MM.1S (cell line): ENCODE measurements around the gene FYN.

Experiments
- DNase-seq: peaks from one replicate; pipeline ENCODE4 v3.0.0-alpha.2; 2015
- H2AFZ ChIP-seq: fragments of 300-600 bp; sonication (generic); 2 replicates; pipeline ENCODE4 v1.6.0; 2016; ENCODE audit warnings: antibody characterized with exemption, low read length
- H3F3A ChIP-seq: fragments of 300-600 bp; sonication (generic); 2 replicates; pipeline ENCODE4 v1.6.1; 2016; ENCODE audit warnings: mild to moderate bottlenecking, antibody characterized with exemption, low read length, moderate library complexity, mixed read lengths; ENCODE audit not compliant: insufficient read depth
- H3K27ac ChIP-seq: fragments of 300-600 bp; sonication (generic); 2 replicates; pipeline ENCODE4 v1.5.1; 2016; ENCODE audit warnings: mild to moderate bottlenecking, low read length
- H3K27me3 ChIP-seq: fragments of 300-600 bp; sonication (generic); replicated peaks from 2 replicates; pipeline ENCODE4 v1.6.0; 2016; ENCODE audit warnings: low read length; ENCODE audit not compliant: insufficient read depth
- H3K36me3 ChIP-seq: fragments of 300-600 bp; sonication (generic); replicated peaks from 2 replicates; pipeline ENCODE4 v1.6.1; 2016; ENCODE audit warnings: mild to moderate bottlenecking, low read length, mixed read lengths; ENCODE audit not compliant: insufficient read depth
- H3K4me1 ChIP-seq: fragments of 300-600 bp; sonication (generic); 2 replicates; pipeline ENCODE4 v1.6.1; 2016; ENCODE audit warnings: low read length, mixed read lengths
- H3K4me2 ChIP-seq: fragments of 300-600 bp; sonication (generic); 2 replicates; pipeline ENCODE4 v1.6.0; 2016; ENCODE audit warnings: low read depth, low read length
- H3K4me3 ChIP-seq: fragments of 300-600 bp; sonication (generic); 2 replicates; pipeline ENCODE4 v1.5.1; 2016; ENCODE audit warnings: low read length, mixed read lengths
- H3K79me2 ChIP-seq: fragments of 300-600 bp; sonication (generic); 2 replicates; pipeline ENCODE4 v1.6.1; 2016; ENCODE audit warnings: mixed run types, low read length, mixed read lengths
- H3K9ac ChIP-seq: fragments of 300-600 bp; sonication (generic); 2 replicates; pipeline ENCODE4 v1.6.1; 2016; ENCODE audit warnings: low read length, mixed read lengths
- H3K9me2 ChIP-seq: fragments of 300-600 bp; sonication (generic); replicated peaks from 2 replicates; pipeline ENCODE4 v1.6.1; 2016; ENCODE audit warnings: mild to moderate bottlenecking, low read length, mixed read lengths; ENCODE audit not compliant: insufficient read depth
- H3K9me3 ChIP-seq: fragments of 300-600 bp; sonication (generic); replicated peaks from 2 replicates; pipeline ENCODE4 v1.6.1; 2016; ENCODE audit warnings: mild to moderate bottlenecking, low read length, mixed read lengths; ENCODE audit not compliant: insufficient read depth
- H4K20me1 ChIP-seq: fragments of 300-600 bp; sonication (generic); 2 replicates; pipeline ENCODE4 v1.6.1; 2016; ENCODE audit warnings: mild to moderate bottlenecking, low read length, moderate library complexity, mixed read lengths; ENCODE audit not compliant: insufficient read depth
- CTCF ChIP-seq: fragments of 300-600 bp; sonication (generic); IDR thresholded peaks from 2 replicates; pipeline ENCODE4 v1.5.1; 2016; ENCODE audit warnings: antibody characterized with exemption, low read length, mixed read lengths
- EZH2 ChIP-seq: fragments of 300-600 bp; sonication (generic); optimal IDR thresholded peaks from 2 replicates; pipeline ENCODE3; 2017; ENCODE audit warnings: low read depth, mild to moderate bottlenecking, antibody characterized with exemption, low read length, mixed read lengths
- EZH2phosphoT487 ChIP-seq: fragments of 300-600 bp; sonication (generic); IDR thresholded peaks from 2 replicates; pipeline ENCODE4 v1.6.1; 2018; ENCODE audit warnings: antibody characterized with exemption, low read length

The FYN gene

GRCh38 chr6:111734068-111735061 lies 138.9 kb downstream of the FYN start:
- Histone ChIP-seq H3K9me2 (no peaks in the 10 kb centered on the region), H3K79me2 (no peaks in the 10 kb centered on the region), H2AFZ (no peak overlapping the region), H3K4me3 (no peak overlapping the region), H3K36me3 (no peaks in the 10 kb centered on the region), H4K20me1 (no peaks in the 10 kb centered on the region), H3K9me3 (no peaks in the 10 kb centered on the region), H3F3A (no peaks in the 10 kb centered on the region), H3K27me3 (no peaks in the 10 kb centered on the region), H3K4me2 (no peak overlapping the region), H3K27ac (no peak overlapping the region), H3K4me1 (0 out of 2 replicates have a peak, but pooled peaks cover 6% of the 10 kb centered on the region), H3K9ac (no peak overlapping the region)
- TF ChIP-seq EZH2phosphoT487: no peak
- no peak for TF ChIP-seq EZH2
- no peak for TF ChIP-seq CTCF
- DNase-seq: no peak

- H3K9me2 ChIP-seq: no peaks in the 10 kb centered on the region
- no peaks in the 10 kb centered on the region for H3K9me3 ChIP-seq
- no peaks in the 10 kb centered on the region for H3K79me2 ChIP-seq
- no peaks in the 10 kb centered on the region for H4K20me1 ChIP-seq
- H3K4me3 ChIP-seq: no peak overlapping the region
- H2AFZ ChIP-seq: no peak overlapping the region
- TF ChIP-seq CTCF (no peak), EZH2phosphoT487 (no peak), EZH2 (no peak)
- no peak overlapping the region for H3K27ac ChIP-seq
- H3K4me1 ChIP-seq: no peaks in the 10 kb centered on the region
- no peak for DNase-seq
- no peaks in the 10 kb centered on the region for H3K27me3 ChIP-seq
- H3K4me2 ChIP-seq: no peak overlapping the region
- H3K9ac ChIP-seq: no peak overlapping the region
- no peaks in the 10 kb centered on the region for H3K36me3 ChIP-seq
- H3F3A ChIP-seq: no peaks in the 10 kb centered on the region
These were observed 140.9 kb downstream of the FYN start for GRCh38 chr6:111732390-111732789.

- H3K4me1 ChIP-seq: no peaks in the 10 kb centered on the region
- H3K27me3 ChIP-seq: no peaks in the 10 kb centered on the region
- H3K27ac ChIP-seq: no peak overlapping the region
- no peak overlapping the region for H3K9ac ChIP-seq
- H3F3A ChIP-seq: no peaks in the 10 kb centered on the region
- H3K9me3 ChIP-seq: no peaks in the 10 kb centered on the region
- no peak overlapping the region for H2AFZ ChIP-seq
- H3K4me2 ChIP-seq: no peak overlapping the region
- H3K36me3 ChIP-seq: no peaks in the 10 kb centered on the region
- H3K9me2 ChIP-seq: no peaks in the 10 kb centered on the region
- H3K79me2 ChIP-seq: no peaks in the 10 kb centered on the region
- no peaks in the 10 kb centered on the region for H4K20me1 ChIP-seq
- TF ChIP-seq EZH2phosphoT487: no peak
- TF ChIP-seq CTCF: no peak
- no peak for TF ChIP-seq EZH2
- no peak for DNase-seq
- H3K4me3 ChIP-seq: no peak overlapping the region
These were observed 141.6 kb downstream of the FYN start for GRCh38 chr6:111731456-111732195.
